ENCODE measurements around the gene ZNF83.
"Not testable (repeated sequence)": the region's sequence is repeated elsewhere in the genome, so short reads cannot be mapped to it uniquely, and the experiment has no call there.

ZNF83 gene

GRCh38 chr19:52603558-52604207 lies 34.5 kb downstream of the ZNF83 start:
- Mint-ChIP-seq H3K4me3 (no peak overlapping the region), H3K4me1 (peaks cover 13% of the 10 kb centered on the region), H3K9me3 (peaks cover 6% of the 10 kb centered on the region), H3K27ac (no peak overlapping the region), H3K27me3 (no peaks in the 10 kb centered on the region), H3K36me3 (peaks cover 48% of the 10 kb centered on the region)
- no peak for ATAC-seq

DNA sequence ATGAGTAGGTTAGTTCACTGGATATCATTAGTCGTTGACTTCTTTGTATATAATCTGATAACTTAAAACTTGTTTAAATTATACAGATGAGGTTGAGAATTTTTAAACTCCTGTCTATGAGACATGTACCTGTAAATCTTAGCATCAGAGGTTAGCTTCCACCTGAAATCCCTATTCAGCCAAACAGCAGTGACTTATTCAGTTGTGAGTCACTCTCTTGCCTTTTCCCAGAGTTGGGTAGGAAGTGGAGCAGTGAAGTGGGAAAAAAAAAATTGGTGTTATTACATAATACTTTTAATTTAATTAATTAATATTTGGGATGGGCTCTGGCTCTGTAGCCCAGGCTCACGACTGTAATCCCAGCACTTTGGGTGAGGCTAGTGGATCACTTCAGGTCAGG lies 35.2 kb downstream of the ZNF83 start:
- Mint-ChIP-seq H3K27me3 (no peaks in the 10 kb centered on the region), H3K36me3 (peaks cover 45% of the 10 kb centered on the region), H3K27ac (no peak overlapping the region), H3K4me1 (peaks cover 13% of the 10 kb centered on the region), H3K4me3 (no peak overlapping the region), H3K9me3 (peaks cover 6% of the 10 kb centered on the region)
- ATAC-seq = no peak

DNA sequence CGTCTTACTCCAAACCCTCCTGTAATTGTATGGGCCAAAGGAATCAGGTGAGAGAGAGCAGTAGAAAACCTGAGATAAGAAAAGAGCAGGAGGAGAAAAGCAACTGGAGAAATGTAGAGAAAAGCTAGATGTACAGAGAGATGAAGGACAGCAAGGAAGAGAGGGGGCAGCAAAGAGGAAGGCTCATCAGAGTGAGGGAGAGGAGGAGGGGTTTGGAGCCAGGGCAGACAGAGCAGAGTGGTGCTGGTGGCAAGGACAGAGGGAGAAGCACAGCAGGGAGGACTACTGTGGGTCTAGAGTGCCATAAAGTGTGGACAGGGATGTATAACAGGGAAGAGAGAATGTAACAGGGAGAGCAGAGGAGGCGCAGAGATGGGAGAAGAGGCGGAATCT lies 36.2 kb downstream of the ZNF83 start:
- peaks cover 10% of the 10 kb centered on the region for H3K9me3 Mint-ChIP-seq
- H3K36me3 Mint-ChIP-seq = peaks cover 49% of the 10 kb centered on the region
- peak overlapping the region; percentile 90 for H3K4me3 Mint-ChIP-seq
- ATAC-seq, H3K27me3 Mint-ChIP-seq: not testable (repeated sequence)
- peaks cover 13% of the 10 kb centered on the region for H3K4me1 Mint-ChIP-seq
- peak overlapping the region; percentile 66 for H3K27ac Mint-ChIP-seq

- Mint-ChIP-seq H3K9me3 (peaks cover 15% of the 10 kb centered on the region), H3K4me1 (peaks cover 13% of the 10 kb centered on the region), H3K36me3 (peaks cover 49% of the 10 kb centered on the region), H3K27me3 (no peaks in the 10 kb centered on the region), H3K4me3 (peak overlapping the region; percentile 90), H3K27ac (peak overlapping the region; percentile 66)
- ATAC-seq = peak; percentile 99
These were observed 36.9 kb downstream of the ZNF83 start for GRCh38 chr19:52601025-52601973.

DNA sequence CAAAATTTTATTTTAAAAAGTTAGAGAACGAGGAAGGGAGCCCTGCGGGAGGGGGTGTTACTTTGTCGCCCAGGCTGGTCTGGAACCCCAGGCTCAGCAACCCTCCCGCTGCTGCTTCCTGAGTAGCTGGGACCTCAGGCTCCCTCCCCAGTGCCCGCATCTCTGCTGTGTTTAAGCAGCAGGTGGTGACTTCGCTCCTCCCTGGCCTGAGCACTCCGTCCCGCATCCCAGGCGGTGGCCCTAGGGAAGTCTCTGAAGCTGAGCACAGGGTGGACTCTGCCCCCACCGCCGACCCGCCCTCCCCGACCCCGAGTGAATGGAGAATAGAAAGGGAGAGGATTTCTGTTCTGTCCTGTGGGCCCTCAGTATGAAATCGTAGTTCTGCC lies 37.5 kb downstream of the ZNF83 start:
- Mint-ChIP-seq H3K4me3 (peak overlapping the region; percentile 90), H3K4me1 (peaks cover 13% of the 10 kb centered on the region), H3K36me3 (peaks cover 49% of the 10 kb centered on the region), H3K27ac (peak overlapping the region; percentile 66), H3K27me3 (no peaks in the 10 kb centered on the region), H3K9me3 (peaks cover 13% of the 10 kb centered on the region)
- ATAC-seq = peak; percentile 59

DNA sequence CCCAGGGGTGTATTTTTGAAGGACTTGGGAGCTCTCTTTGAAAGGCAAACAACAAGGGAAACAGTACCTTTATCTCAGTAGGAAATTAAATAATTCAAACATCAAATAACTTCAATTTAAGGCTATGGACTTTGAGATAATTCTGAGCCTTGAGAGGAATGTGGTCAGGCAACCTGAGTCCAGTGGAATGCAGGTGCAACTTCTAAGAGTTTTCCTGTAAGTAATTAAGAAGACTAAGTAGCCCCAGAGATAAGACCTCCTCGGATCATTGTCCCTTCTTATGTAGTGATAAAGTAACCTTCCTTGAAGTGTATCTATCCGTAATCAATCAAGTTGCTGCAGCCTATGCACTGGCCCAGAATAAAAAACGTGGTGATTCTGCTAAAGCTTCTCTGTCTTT lies 38.9 kb downstream of the ZNF83 start:
- H3K36me3 Mint-ChIP-seq = peaks cover 47% of the 10 kb centered on the region
- H3K9me3 Mint-ChIP-seq = peaks cover 12% of the 10 kb centered on the region
- H3K4me3 Mint-ChIP-seq = no peak overlapping the region
- no peak for ATAC-seq
- peaks cover 13% of the 10 kb centered on the region for H3K4me1 Mint-ChIP-seq
- H3K27ac Mint-ChIP-seq = no peak overlapping the region
- no peaks in the 10 kb centered on the region for H3K27me3 Mint-ChIP-seq

DNA sequence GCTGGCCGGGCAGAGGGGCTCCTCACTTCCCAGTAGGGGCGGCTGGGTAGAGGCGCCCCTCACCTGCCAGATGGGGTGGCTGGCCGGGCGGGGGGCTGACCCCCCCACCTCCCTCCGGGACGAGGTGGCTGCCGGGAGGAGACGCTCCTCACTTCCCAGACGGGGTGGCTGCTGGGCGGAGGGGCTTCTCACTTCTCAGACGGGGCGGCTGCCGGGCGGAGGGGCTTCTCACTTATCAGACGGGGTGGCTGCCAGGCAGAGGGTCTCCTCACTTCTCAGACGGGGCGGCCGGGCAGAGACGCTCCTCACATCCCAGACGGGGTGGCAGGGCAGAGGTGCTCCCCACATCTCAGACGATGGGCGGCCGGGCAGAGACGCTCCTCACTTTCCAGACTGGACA lies 44.7 kb downstream of the ZNF83 start:
- Mint-ChIP-seq H3K36me3 (peaks cover 75% of the 10 kb centered on the region), H3K9me3 (peaks cover 12% of the 10 kb centered on the region)
- H3K27me3 Mint-ChIP-seq, H3K4me3 Mint-ChIP-seq, H3K27ac Mint-ChIP-seq, H3K4me1 Mint-ChIP-seq, ATAC-seq: not testable (repeated sequence)

DNA sequence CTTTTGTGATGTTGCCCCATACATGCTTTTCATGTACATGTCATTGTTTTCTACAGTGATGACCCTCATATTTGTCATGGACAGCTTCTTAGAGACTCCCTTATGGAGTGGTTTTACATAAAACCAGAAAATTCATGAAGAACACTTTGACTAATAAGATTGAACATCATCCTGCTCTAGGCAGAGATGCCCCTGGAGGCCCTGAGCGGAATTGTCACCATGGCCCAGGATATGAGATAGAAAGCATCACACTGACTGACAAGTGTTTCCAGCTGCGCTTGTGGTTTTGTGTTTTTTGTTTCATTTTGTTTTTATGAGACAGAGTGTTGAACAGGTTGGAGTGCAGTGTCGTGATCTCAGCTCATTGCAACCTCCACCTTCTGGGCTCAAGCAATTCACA lies 45.9 kb downstream of the ZNF83 start:
- H3K36me3 Mint-ChIP-seq = peaks cover 77% of the 10 kb centered on the region
- H3K27ac Mint-ChIP-seq = no peak overlapping the region
- no peak for ATAC-seq

DNA sequence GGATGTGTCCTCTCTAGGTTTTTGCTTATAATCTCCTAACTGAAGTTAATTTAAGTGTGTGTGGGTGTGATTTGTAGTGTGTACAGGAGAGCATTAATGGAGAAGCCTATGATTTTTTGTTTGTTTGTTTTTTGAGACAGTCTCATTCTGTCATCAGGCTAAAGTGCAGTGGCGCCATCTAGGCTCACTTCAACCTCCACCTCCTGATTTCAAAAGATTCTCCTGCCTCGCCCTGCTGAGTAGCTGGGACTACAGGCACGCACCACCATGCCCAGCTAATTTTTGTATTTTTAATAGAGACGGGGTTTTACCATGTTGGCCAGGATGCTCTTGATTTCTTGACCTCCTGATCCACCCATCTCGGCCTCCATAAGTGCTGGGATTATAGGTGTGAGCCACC lies 47.4 kb downstream of the ZNF83 start:
- Mint-ChIP-seq H3K36me3 (peaks cover 76% of the 10 kb centered on the region), H3K27ac (no peak overlapping the region), H3K4me3 (no peak overlapping the region), H3K4me1 (no peaks in the 10 kb centered on the region), H3K9me3 (peaks cover 4% of the 10 kb centered on the region), H3K27me3 (no peaks in the 10 kb centered on the region)
- ATAC-seq = no peak

More for the DNA sequence above, 45.9 kb downstream of the ZNF83 start:
- Mint-ChIP-seq H3K4me1 (no peaks in the 10 kb centered on the region), H3K27me3 (no peaks in the 10 kb centered on the region), H3K9me3 (peaks cover 11% of the 10 kb centered on the region), H3K4me3 (no peak overlapping the region)

GRCh38 chr19:52585604-52586003 lies 52.6 kb downstream of the ZNF83 start:
- Mint-ChIP-seq H3K27me3 (no peaks in the 10 kb centered on the region), H3K27ac (no peak overlapping the region), H3K9me3 (peaks cover 20% of the 10 kb centered on the region), H3K4me3 (no peak overlapping the region), H3K36me3 (peaks cover 82% of the 10 kb centered on the region), H3K4me1 (no peaks in the 10 kb centered on the region)
- no peak for ATAC-seq

GRCh38 chr19:52584736-52585440 lies 53.3 kb downstream of the ZNF83 start:
- Mint-ChIP-seq H3K4me3 (no peak overlapping the region), H3K4me1 (no peaks in the 10 kb centered on the region), H3K9me3 (peaks cover 20% of the 10 kb centered on the region), H3K36me3 (peaks cover 80% of the 10 kb centered on the region), H3K27me3 (no peaks in the 10 kb centered on the region), H3K27ac (no peak overlapping the region)
- ATAC-seq = no peak

- peaks cover 12% of the 10 kb centered on the region for H3K9me3 Mint-ChIP-seq
- ATAC-seq = peak; percentile 100
- peak within 1 kb of the TSS; percentile 93 for H3K27ac Mint-ChIP-seq
- H3K27me3 Mint-ChIP-seq = no peaks in the 10 kb centered on the region
- peaks cover 22% of the 10 kb centered on the region for H3K4me1 Mint-ChIP-seq
- H3K4me3 Mint-ChIP-seq = peak within 1 kb of the TSS; percentile 90
- peaks cover 50% of the 10 kb centered on the region for H3K36me3 Mint-ChIP-seq
These were observed 67.9 kb downstream of the ZNF83 start, which contains the start of gene ZNF701 for GRCh38 chr19:52570000-52570861. TSS of gene ZNF701 (plus strand) at chr19:52570287. CDS start at chr19:52574148, 3,861 bp downstream.

DNA sequence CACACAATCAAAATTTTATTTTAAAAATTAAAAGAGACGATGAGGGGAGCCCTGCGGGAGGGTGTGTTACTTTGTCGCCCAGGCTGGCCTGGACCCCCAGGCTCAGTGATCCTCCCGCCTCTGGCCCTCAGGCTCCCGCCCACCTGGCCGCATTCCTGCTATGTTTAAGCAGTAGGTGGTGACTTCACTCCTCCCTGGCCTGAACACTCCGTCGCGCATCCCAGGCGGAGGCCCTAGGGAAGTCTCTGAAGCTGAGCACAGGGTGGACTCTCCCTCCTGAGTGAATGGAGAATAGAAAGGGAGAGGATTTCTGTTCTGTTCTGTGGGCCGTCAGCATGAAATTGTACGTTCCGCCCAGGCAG lies 68.5 kb downstream of the ZNF83 start:
- Mint-ChIP-seq H3K4me1 (peaks cover 22% of the 10 kb centered on the region), H3K36me3 (peaks cover 48% of the 10 kb centered on the region), H3K9me3 (peaks cover 13% of the 10 kb centered on the region), H3K4me3 (peak overlapping the region; percentile 90), H3K27ac (peak overlapping the region; percentile 93)
- not testable (repeated sequence) for H3K27me3 Mint-ChIP-seq
- ATAC-seq = peak; percentile 10

- peaks cover 22% of the 10 kb centered on the region for H3K4me1 Mint-ChIP-seq
- no peaks in the 10 kb centered on the region for H3K27me3 Mint-ChIP-seq
- H3K36me3 Mint-ChIP-seq = peaks cover 48% of the 10 kb centered on the region
- H3K9me3 Mint-ChIP-seq = peaks cover 15% of the 10 kb centered on the region
- no peak overlapping the region for H3K27ac Mint-ChIP-seq
- H3K4me3 Mint-ChIP-seq = no peak overlapping the region
- ATAC-seq = no peak
These were observed 70.2 kb downstream of the ZNF83 start for GRCh38 chr19:52567921-52568320.

Measured in stimulated activated memory B cell treated with anti-CD40 and anti-IgM and Interleukin-4, amounts not matched to agents 10 μg/mL and 1 μg/mL and 100 μg/mL, for 72 hours (primary cell).